Adrenal gland (tissue), 12 donors: ENCODE data around the gene ABHD15. TPM values are rescaled to one million over a fixed set of nuclear protein-coding genes. Genes with fewer than 3 reads are reported as not detected.

Experiments
- DNase-seq, 7 donors: peaks; one replicate each; pipeline ENCODE4 v3.0.0-alpha.2; 2019 to 2020
- H3K27ac ChIP-seq, 5 donors: fragments of 200-600 bp; sonication (generic) in 4 of 5; 1 replicate in 3 of 5; 2 replicates in 2 of 5; pipeline versions ENCODE4 v1.5.1 to v1.8.0; 2016 to 2020; ENCODE audit warnings: mild to moderate bottlenecking in 1 of 5
- H3K27me3 ChIP-seq: fragments of 200-600 bp; 2 replicates; pipeline ENCODE4 v1.8.0; 2021
- H3K36me3 ChIP-seq, 2 donors: fragments of 200-600 bp; replicated peaks in 1 of 2; 1 replicate in 1 of 2; 2 replicates in 1 of 2; pipeline versions ENCODE4 v1.5.1 to v1.8.0; 2018 to 2022
- H3K4me1 ChIP-seq, 2 donors: fragments of 200-600 bp; replicated peaks in 1 of 2; 1 replicate in 1 of 2; 2 replicates in 1 of 2; pipeline versions ENCODE4 v1.5.1 to v1.8.0; 2018 to 2021
- H3K4me3 ChIP-seq, 4 donors: fragments of 200-600 bp; sonication (generic) in 3 of 4; one replicate each; pipeline ENCODE4 v1.5.1; 2016 to 2018
- H3K9me3 ChIP-seq, 3 donors: fragments of 200-600 bp; sonication (generic) in 1 of 3; replicated peaks in 1 of 3; 1 replicate in 2 of 3; 2 replicates in 1 of 3; pipeline versions ENCODE4 v1.5.1 to v1.8.0; 2016 to 2021
- POLR2A ChIP-seq, 2 donors: fragments of 450-650 bp; IDR thresholded peaks; one replicate each; pipeline ENCODE4 v1.6.1; 2017; ENCODE audit warnings: antibody characterized with exemption in 2 of 2, mild to moderate bottlenecking in 2 of 2, moderate library complexity in 1 of 2
- WGBS, 4 donors: extraction: QIAGEN DNeasy Blood & Tissue Kit in 2 of 4; methylation state at CpG; one replicate each; pipeline versions ENCODE4 v1.1.5 to v1.1.7; 2013 to 2017; 5-methylcytosine and 5-hydroxymethylcytosine counted together
- intact Hi-C, 2 donors: fragments of 100-400 bp; cut with DNase I; formaldehyde crosslinking; loops; one replicate each; pipeline versions ENCODE4 v1.14.1 to v1.15.0; 2022 to 2023
- polyA plus RNA-seq, 3 donors: library from polyadenylated mRNA; stranded (reverse); fragments of 200-250 nt in 2 of 3; fragments of 350-450 nt in 1 of 3; fragmentation: Illumina TruSeq in 1 of 3; extraction: RNeasy Lipid Tissue Mini Kit (QIAGEN cat#74804) in 1 of 3; gene quantifications; one replicate each; pipeline ENCODE4 v1.2.3, GENCODE V29; 2013 to 2014
- total RNA-seq, 9 donors: library from RNA; depleted of rRNA in 4 of 9; stranded (reverse); fragments of >200 nt in 4 of 9; fragments of 120-200 nt in 1 of 9; fragmentation: NEBNext Ultra II Directional in 1 of 9; extraction: Animal tissue kit (Norgen Biotek cat#: 25700) in 1 of 9; gene quantifications; one replicate each; pipeline versions ENCODE4 v1.1.0 to v1.2.4, GENCODE V29; 2013 to 2023
- TF ChIP-seq, protein P1 (sequence below), 6 experiments: fragments of 450-650 bp in 4 of 6; fragments of 200-600 bp in 2 of 6; sonication (generic) in 1 of 6; IDR thresholded peaks; 1 replicate in 5 of 6; 2 replicates in 1 of 6; pipeline versions ENCODE4 v1.5.1 to v1.8.0; 2016 to 2021; ENCODE audit warnings: antibody characterized with exemption in 6 of 6, mild to moderate bottlenecking in 2 of 6, moderate library complexity in 1 of 6
- donor health status: healthy with polysubstance abuse.
- donor health status: Bipolar disorder and iron deficiency.
- donor health status: DM: yes; HTN: yes; CAD: no.
- donor health status: DM: no; HTN: no; CAD: no.
- donor health status: DM: no; HTN: no; CAD: no.
- donor health status: DM: yes; HTN: yes; CAD: no.

Gene ABHD15
- total and polyA plus RNA-seq, 12 donors: 2.9 to 11.1 (median 6.2) TPM

DNA sequence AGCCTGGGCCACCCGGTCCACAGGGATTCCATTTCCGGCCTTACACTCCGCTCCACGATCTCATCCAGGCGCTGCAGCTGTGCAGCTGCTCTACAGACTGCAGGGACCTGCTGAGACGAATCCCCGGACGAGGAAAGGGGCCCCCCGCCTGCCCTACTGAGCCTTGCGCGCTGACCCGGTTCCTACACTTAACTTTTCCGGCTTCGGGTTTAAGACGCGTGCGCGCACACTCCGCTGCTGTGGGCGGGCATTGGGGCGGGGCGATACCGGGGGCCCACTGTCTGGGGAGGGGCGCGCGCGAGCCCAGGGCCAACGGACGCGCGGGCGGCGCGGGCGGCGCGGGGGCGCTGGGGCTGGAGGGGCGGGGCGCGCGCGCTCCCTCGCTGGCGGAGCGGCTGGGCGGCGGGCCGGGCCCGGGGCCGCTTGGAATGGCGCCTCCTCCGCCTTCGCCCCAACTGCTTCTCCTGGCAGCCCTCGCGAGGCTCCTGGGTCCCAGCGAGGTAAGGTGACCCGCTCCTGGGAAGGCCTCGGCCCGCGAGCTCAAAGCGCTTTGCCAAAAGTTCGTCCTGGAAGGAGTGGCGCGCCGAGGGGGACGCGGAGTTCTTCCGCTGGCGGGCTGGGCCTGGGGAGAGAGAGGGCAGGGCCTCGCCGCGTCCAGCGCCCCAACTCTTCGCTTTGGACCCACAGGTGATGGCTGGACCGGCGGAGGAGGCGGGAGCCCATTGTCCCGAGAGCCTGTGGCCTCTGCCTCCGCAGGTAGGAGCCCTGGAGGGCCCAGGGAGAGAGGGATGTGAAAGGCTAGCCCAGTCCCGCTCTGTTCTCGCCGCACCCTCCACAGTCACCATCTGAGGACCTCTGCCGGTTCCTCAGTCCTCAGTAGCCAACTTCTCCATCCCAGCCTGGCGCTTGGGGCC, 1.8 kb upstream of the ABHD15 start, which contains the start of gene TP53I13:
TP53I13 (plus strand) TSS at position 371 of the 914 bp plus-strand sequence; CDS start at position 429, 58 bp downstream.
- intact Hi-C loops: no loop called here
- H3K36me3 ChIP-seq: peaks cover 0 to 2% of the 10 kb centered on the region in 2 donors
- H3K4me3 ChIP-seq: peak within 1 kb of the TSS; percentile 12 to 65 (median 48)
- peaks cover 33 to 40% of the 10 kb centered on the region in 2 donors for H3K4me1 ChIP-seq
- peak in 1 of 2 donors; percentile 68 for TF ChIP-seq POLR2A (IDR thresholded peaks at IDR 0.05)
- TF ChIP-seq, protein P1, sequence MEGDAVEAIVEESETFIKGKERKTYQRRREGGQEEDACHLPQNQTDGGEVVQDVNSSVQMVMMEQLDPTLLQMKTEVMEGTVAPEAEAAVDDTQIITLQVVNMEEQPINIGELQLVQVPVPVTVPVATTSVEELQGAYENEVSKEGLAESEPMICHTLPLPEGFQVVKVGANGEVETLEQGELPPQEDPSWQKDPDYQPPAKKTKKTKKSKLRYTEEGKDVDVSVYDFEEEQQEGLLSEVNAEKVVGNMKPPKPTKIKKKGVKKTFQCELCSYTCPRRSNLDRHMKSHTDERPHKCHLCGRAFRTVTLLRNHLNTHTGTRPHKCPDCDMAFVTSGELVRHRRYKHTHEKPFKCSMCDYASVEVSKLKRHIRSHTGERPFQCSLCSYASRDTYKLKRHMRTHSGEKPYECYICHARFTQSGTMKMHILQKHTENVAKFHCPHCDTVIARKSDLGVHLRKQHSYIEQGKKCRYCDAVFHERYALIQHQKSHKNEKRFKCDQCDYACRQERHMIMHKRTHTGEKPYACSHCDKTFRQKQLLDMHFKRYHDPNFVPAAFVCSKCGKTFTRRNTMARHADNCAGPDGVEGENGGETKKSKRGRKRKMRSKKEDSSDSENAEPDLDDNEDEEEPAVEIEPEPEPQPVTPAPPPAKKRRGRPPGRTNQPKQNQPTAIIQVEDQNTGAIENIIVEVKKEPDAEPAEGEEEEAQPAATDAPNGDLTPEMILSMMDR (IDR thresholded peaks at IDR 0.05): no peak
- H3K27me3 ChIP-seq: no peaks in the 10 kb centered on the region
- WGBS, 4 donors: 1 to 3% (median 1%) methylated on average over 27 to 84 of the region's 85 CpGs
- peak within 1 kb of the TSS; percentile 30 to 94 (median 77) for H3K27ac ChIP-seq
- peak; percentile 83 to 92 (median 86) for DNase-seq
- H3K9me3 ChIP-seq: no peaks in the 10 kb centered on the region

DNA sequence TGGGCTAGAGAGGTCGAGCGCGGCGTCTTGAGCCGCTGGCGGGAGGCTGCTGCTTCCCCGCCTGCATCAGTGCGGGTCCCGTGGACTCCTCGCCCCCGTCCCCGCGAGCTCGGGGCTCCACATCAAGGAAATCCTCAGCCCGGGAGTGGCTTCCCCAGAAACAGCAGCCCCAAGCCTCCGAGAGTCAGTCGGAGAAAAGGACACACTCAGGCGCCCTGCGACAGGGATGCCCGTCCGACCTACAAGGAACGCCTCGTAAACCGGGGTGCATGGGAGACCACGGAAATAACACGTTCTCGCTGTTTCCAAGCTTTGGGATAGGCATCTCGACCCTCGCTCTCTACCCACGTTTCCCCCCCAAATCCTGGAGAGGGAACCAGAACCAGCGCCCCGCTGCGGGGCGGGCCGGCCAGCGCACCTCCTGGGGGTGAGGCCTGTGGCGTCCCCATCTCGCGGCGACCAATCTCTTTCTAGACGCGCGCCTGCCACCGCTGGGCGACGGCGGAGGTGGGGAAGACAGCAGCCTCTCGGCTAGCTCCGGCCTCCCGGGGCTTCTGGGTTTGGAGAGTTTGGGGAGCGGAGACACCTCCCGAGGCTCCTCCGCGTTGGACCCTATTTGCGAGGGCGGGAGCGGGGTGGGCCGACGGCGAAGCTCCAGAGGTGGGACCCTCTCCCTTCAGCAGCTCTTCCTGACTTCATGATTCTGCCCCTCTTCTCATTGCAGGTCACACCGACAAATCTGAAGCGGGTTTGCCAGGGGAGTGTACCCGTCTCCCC, 905 bp upstream of the ABHD15 start:
- Histone ChIP-seq H3K4me1 (peaks cover 30 to 36% of the 10 kb centered on the region in 2 donors), H3K9me3 (no peaks in the 10 kb centered on the region), H3K4me3 (peak overlapping the region; percentile 9 to 63 (median 31)), H3K27ac (peak overlapping the region; percentile 30 to 94 (median 77)), H3K36me3 (no peaks in the 10 kb centered on the region), H3K27me3 (no peaks in the 10 kb centered on the region)
- intact Hi-C loops: no loop called here
- 0 to 2% (median 1%) methylated on average over 20 to 63 of the region's 63 CpGs for WGBS, 4 donors
- no peak for TF ChIP-seq POLR2A (IDR thresholded peaks at IDR 0.05)
- TF ChIP-seq, protein P1 (IDR thresholded peaks at IDR 0.05): peak; percentile 12 to 44 (median 28)
- peak; percentile 60 to 74 (median 65) for DNase-seq

DNA sequence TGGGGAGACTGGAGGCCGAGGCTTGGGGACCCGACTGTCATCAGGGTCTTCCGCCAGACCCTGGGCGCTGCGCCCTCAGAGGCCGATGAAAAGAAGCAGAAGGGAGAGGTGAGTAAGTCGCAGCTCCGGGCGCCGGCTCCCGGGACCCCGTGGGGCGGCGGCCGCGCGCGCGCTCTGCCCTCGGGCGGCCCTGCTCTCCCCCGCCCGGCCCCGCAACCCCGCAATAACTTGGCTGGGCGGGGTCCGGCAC, 392 bp upstream of the ABHD15 start:
- H3K36me3 ChIP-seq: no peaks in the 10 kb centered on the region
- DNase-seq: no peak
- H3K4me3 ChIP-seq: peak overlapping the region in 3 of 4 donors; percentile 29 to 63 (median 33)
- TF ChIP-seq, protein P1 (IDR thresholded peaks at IDR 0.05): no peak
- TF ChIP-seq POLR2A (IDR thresholded peaks at IDR 0.05): peak in 1 of 2 donors; percentile 9
- 0 to 1% (median 0%) methylated on average over 1 to 27 of the region's 27 CpGs; no CpG with 5 or more reads in 1 of the 4 donors for WGBS, 4 donors
- H3K9me3 ChIP-seq: no peaks in the 10 kb centered on the region
- peaks cover 27 to 36% of the 10 kb centered on the region in 2 donors for H3K4me1 ChIP-seq
- H3K27ac ChIP-seq: peak overlapping the region in 4 of 5 donors; percentile 62 to 94 (median 80)
- intact Hi-C loops: no loop called here
- no peaks in the 10 kb centered on the region for H3K27me3 ChIP-seq
